ENCODE results near the gene ATXN2.

ATXN2 gene

DNA sequence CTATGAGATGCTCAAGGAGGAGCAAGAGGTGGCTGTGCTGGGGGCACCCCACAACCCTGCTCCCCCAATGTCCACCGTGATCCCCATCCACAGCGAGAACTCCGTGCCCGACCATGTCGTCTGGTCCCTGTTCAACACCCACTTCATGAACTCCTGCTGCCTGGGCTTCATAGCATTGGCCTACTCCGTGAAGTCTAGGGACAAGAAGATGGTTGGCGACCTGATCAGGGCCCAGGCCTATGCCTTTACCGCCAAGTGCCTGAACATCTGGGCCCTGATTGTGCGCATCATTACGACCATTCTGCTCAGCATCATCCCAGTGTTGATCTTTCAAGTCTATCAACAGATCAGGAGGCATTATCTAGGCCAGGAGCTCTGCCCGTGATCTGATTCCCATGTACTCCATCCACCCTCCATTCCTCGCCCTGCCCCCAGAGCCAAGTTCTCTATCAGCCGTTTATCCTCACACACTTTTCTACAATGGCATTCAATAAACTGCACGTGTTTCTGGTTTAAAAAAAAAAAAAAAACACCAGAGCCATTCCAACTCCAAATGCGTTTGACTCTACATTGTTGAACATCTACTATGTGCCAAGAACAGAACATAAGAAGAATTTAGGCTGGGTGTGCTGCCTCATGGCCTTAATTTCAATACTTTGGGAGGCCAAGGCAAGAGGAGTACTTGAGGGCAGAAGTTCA, 17.5 kb downstream of the ATXN2 start:
- no peak overlapping the region for H3K4me3 ChIP-seq (ENCODE audit: low read depth, low read length)
- in situ Hi-C loops (cut with HindIII; ENCODE audit: low sequenced_read_pairs) = no loop called here
- no peak for DNase-seq (ENCODE audit: low read depth)
- TF ChIP-seq, protein P1, sequence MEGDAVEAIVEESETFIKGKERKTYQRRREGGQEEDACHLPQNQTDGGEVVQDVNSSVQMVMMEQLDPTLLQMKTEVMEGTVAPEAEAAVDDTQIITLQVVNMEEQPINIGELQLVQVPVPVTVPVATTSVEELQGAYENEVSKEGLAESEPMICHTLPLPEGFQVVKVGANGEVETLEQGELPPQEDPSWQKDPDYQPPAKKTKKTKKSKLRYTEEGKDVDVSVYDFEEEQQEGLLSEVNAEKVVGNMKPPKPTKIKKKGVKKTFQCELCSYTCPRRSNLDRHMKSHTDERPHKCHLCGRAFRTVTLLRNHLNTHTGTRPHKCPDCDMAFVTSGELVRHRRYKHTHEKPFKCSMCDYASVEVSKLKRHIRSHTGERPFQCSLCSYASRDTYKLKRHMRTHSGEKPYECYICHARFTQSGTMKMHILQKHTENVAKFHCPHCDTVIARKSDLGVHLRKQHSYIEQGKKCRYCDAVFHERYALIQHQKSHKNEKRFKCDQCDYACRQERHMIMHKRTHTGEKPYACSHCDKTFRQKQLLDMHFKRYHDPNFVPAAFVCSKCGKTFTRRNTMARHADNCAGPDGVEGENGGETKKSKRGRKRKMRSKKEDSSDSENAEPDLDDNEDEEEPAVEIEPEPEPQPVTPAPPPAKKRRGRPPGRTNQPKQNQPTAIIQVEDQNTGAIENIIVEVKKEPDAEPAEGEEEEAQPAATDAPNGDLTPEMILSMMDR (IDR thresholded peaks at IDR 0.05; ENCODE audit: low read depth, low read length, missing control alignments) = no peak

DNA sequence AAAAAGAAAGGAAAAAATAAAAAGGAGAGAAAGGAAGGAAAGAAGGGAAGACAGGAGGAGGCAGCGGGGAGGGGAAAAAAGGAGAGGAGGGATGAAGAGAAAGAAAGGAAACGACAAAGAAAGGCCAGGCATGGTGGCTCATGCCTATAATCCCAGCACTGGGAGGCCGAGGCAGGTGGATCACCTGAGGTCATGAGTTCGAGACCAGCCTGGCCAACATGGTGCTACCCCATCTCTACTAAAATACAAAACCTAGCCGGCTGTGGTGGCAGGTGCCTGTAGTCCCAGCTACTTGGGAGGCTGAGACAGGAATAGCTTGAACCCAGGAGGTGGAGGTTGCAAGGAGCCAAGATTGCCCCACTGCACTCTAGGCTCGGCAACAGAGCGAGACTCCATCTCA, 18.4 kb downstream of the ATXN2 start:
- no peak overlapping the region for H3K4me3 ChIP-seq (ENCODE audit: low read depth, low read length)
- in situ Hi-C loops (cut with HindIII; ENCODE audit: low sequenced_read_pairs) = no loop called here
- TF ChIP-seq, protein P1 (IDR thresholded peaks at IDR 0.05; ENCODE audit: low read depth, low read length, missing control alignments) = no peak
- DNase-seq (ENCODE audit: low read depth) = no peak

DNA sequence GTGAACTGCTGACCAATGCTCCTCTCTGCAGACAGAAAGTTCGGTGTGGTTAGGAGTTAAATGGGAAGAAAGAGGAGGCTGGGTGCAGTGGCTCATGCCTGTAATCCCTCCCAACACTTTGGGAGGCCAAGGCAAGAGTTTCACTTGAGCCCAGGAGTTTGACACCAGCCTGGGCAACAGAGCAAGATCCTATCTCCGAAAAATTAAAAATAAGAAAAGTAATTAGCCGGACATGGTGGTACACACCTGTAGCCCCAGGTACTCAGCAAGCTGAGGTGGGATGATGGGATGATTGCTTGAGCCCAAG, 19.0 kb downstream of the ATXN2 start:
- TF ChIP-seq, protein P1 (IDR thresholded peaks at IDR 0.05; ENCODE audit: low read depth, low read length, missing control alignments) = no peak
- in situ Hi-C loops (cut with HindIII; ENCODE audit: low sequenced_read_pairs) = no loop called here
- H3K4me3 ChIP-seq (ENCODE audit: low read depth, low read length) = no peak overlapping the region
- DNase-seq (ENCODE audit: low read depth) = no peak

GRCh38 chr12:111578971-111579340, 20.2 kb downstream of the ATXN2 start:
- in situ Hi-C loops (cut with HindIII; ENCODE audit: low sequenced_read_pairs) = no loop called here
- DNase-seq (ENCODE audit: low read depth) = no peak
- no peak overlapping the region for H3K4me3 ChIP-seq (ENCODE audit: low read depth, low read length)
- TF ChIP-seq, protein P1 (IDR thresholded peaks at IDR 0.05; ENCODE audit: low read depth, low read length, missing control alignments) = no peak

DNA sequence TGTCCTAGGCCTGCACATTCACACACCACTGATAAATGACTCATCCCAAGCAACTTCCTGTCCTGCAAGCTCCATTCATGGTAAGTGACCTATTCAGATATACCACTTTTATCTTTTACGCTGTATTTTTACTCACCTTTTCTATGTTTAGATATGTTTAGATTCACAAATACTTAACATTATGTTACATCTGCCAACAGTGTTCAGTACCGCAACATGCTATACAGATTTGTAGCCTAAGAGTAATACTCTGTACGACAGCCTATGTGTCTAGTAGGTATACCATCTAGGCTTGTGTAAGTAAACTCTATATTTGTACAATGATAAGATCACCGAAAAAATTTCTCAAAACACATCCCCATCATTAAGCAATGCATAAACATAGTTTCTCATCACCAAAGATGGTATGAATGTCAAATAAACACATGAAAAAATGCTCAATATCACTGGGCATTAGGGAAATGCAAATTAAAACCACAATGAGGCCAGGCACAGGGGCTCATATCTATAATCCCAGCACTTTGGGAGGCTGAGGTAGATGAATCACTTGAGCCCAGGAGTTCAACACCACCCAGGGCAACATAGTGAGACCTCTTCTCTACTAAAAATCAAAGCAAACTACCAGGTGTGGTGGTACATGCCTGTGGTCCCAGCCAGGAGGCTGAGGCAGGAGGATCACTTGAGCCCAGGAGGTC, 20.7 kb downstream of the ATXN2 start:
- in situ Hi-C loops (cut with HindIII; ENCODE audit: low sequenced_read_pairs) = no loop called here
- TF ChIP-seq, protein P1 (IDR thresholded peaks at IDR 0.05; ENCODE audit: low read depth, low read length, missing control alignments) = no peak
- H3K4me3 ChIP-seq (ENCODE audit: low read depth, low read length) = no peak overlapping the region
- no peak for DNase-seq (ENCODE audit: low read depth)

DNA sequence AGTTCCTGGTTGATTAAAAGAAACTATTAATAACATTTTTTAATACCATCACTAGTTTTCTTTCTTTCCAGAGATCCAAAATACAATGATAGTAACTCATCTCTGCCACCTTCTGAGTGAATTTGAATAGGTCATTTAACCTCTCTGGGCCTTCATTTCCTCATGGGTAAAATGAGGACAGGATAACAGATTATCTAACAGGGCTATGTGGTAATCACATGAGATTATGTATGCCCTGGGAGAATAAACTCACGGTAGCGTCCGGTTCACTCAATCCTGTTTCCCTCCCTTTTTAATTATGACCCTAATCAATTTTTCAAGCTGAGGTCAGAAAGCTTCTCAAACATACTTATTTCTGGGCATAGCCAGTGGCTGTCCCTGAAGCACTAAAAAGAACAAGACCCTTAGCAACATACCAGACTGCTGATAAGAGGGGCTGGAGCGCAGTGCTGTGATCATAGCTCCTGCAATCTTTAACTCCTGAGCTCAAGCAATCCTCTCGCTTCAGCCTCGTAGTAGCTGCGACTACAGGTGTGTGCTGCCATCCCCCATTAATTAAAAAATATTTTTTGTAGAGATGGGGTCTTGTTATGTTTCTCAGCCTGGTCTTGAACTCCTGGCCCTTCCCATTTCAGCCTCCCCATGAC, 24.2 kb downstream of the ATXN2 start:
- in situ Hi-C loops (cut with HindIII; ENCODE audit: low sequenced_read_pairs) = no loop called here
- DNase-seq (ENCODE audit: low read depth) = no peak
- TF ChIP-seq, protein P1 (IDR thresholded peaks at IDR 0.05; ENCODE audit: low read depth, low read length, missing control alignments) = no peak
- no peak overlapping the region for H3K4me3 ChIP-seq (ENCODE audit: low read depth, low read length)
